Measurements from ENCODE around the gene C20orf144. TPM values are rescaled to one million over a fixed set of nuclear protein-coding genes. Genes with fewer than 3 reads are reported as not detected.

C20orf144 gene
- total RNA-seq, 4 donors from 2014 or later = 0.23 TPM; not detected in 3

DNA sequence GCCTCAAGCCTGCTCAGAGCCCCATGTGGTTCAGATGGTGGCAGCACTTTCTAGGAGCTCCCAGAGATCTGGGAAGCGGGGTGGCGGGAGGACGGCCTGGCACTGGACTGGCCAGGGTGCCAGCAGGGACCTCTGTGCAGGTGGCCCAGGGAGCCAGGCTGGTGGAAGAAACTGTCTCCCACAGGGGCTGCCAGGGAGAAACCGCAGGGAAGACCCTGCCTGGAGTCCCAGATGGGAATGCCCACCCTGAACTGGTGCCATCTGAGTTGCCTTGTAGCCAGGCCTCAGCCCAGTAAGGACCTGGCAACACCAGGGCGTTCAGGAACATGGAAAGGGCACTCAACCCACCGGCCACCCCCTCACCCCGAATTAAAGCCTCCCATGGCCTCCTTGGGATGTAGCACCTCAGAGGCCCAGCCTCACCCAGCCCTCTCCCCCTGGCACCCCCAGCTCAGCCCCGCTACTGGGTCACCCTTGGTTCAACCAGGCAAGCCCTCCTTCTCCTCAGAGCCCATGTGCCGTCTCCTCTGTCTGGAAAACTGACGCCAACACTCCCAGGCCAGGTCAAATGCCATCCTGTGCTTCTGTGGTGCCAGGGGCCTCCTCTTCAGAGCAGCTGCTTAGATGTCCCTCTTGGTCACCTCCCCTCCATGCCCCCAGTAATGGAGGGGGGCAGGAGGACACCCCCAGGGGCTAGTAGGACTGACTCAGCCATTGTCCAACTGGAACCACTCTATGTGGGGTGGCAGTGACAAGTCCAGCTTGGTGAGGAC lies 5.9 kb upstream of the C20orf144 start:
- Histone ChIP-seq H3K27me3 (no peaks in the 10 kb centered on the region), H3K27ac (replicated peaks in 1 of 4) (no peak overlapping the region), H3K4me3 (no peak overlapping the region), H3K36me3 (peaks cover 12 to 47% (median 38%) of the 10 kb centered on the region in 4 donors), H3K9me3 (no peaks in the 10 kb centered on the region), H3K4me1 (peaks cover 13 to 14% (median 14%) of the 10 kb centered on the region in 4 donors)
- DNase-seq (ENCODE audit: extremely low spot score) = no peak
- 90% methylated on average over 6 of the region's 10 CpGs for WGBS
- intact Hi-C loops (cut with DNase I) = no loop called here
- no peak for TF ChIP-seq POLR2AphosphoS5 (IDR thresholded peaks at IDR 0.05)
- TF ChIP-seq EP300 (IDR thresholded peaks at IDR 0.05) = no peak
- no peak for TF ChIP-seq POLR2A (IDR thresholded peaks at IDR 0.05; ENCODE audit: low read depth)
- TF ChIP-seq, protein P1, sequence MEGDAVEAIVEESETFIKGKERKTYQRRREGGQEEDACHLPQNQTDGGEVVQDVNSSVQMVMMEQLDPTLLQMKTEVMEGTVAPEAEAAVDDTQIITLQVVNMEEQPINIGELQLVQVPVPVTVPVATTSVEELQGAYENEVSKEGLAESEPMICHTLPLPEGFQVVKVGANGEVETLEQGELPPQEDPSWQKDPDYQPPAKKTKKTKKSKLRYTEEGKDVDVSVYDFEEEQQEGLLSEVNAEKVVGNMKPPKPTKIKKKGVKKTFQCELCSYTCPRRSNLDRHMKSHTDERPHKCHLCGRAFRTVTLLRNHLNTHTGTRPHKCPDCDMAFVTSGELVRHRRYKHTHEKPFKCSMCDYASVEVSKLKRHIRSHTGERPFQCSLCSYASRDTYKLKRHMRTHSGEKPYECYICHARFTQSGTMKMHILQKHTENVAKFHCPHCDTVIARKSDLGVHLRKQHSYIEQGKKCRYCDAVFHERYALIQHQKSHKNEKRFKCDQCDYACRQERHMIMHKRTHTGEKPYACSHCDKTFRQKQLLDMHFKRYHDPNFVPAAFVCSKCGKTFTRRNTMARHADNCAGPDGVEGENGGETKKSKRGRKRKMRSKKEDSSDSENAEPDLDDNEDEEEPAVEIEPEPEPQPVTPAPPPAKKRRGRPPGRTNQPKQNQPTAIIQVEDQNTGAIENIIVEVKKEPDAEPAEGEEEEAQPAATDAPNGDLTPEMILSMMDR (IDR thresholded peaks at IDR 0.05) = no peak

DNA sequence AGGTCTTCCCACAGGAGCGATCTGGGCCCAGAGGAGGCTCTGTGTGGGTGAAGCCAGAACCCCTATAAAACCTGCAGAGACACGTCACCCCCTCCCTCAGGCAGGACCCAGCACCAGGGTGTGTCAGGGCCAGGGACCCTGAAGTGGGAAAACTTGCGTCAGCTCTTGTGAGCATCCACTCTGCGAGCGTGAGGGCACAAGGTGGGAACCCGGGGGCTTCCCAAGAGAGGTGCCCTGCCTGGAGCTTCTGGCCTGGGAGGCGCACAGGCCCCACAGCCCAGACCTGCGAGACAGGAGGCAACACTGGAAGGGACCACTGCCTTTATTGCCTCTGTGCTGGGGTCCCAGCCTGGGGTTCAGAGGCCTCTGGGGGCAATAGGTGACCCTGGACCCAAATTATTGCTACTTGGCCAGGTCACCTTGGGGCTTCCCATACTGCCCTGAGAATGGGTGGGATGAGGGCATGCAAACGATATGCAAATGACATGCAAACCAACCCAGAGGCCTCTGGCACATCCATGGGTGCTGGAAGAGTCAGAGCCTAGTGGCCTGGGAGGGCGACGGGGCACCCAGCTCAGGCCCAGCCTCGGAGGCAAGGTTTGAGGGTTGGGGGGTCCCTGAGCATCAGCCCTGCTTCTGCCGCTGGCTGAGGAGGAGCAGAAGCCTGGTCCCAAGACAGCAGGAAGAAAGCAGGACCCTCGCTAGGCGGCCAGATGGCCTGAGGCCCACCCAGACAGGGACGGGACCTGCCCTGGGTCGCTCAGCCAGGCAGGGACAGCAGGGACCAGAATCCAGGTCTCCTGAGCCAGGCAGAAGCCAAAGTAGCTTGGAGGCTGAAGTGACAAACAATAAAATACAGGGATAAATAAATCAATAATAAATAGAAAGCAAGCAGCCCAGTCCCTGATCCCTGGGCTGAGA lies 5.1 kb upstream of the C20orf144 start:
- no peaks in the 10 kb centered on the region for H3K9me3 ChIP-seq
- no peak for DNase-seq (ENCODE audit: extremely low spot score)
- intact Hi-C loops (cut with DNase I) = no loop called here
- no peak for TF ChIP-seq POLR2AphosphoS5 (IDR thresholded peaks at IDR 0.05)
- TF ChIP-seq POLR2A (IDR thresholded peaks at IDR 0.05; ENCODE audit: low read depth) = no peak
- TF ChIP-seq, protein P1 (IDR thresholded peaks at IDR 0.05) = no peak
- no peak for TF ChIP-seq EP300 (IDR thresholded peaks at IDR 0.05)
- H3K4me3 ChIP-seq = no peak overlapping the region
- H3K4me1 ChIP-seq = peaks cover 13 to 14% (median 14%) of the 10 kb centered on the region in 4 donors
- WGBS = 91% methylated on average over 16 of the region's 17 CpGs
- peaks cover 12 to 47% (median 38%) of the 10 kb centered on the region in 4 donors for H3K36me3 ChIP-seq
- H3K27ac ChIP-seq (replicated peaks in 1 of 4) = no peak overlapping the region
- H3K27me3 ChIP-seq = no peaks in the 10 kb centered on the region

DNA sequence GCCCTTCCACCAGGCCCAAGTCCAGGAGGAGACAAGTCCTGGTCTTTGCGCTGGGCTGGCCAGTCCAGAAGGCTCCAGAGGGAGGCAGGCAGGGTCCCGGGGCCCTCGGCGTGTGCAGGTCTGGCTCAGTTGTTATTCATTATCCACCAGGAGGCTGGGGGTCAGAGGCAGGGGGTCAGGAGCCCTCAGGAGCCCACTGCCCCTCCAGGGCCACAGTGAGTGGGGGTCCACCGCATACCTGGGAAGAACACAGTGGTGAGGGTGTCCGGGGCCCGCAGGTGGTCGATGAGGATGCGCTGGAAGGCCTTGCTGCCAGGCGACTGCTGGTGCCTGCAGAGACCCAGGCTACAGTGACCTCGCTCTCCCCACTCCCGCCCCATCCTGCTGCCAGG lies 4.4 kb upstream of the C20orf144 start:
- H3K36me3 ChIP-seq = peaks cover 12 to 47% (median 38%) of the 10 kb centered on the region in 4 donors
- H3K27ac ChIP-seq (replicated peaks in 1 of 4) = no peak overlapping the region
- H3K27me3 ChIP-seq = no peaks in the 10 kb centered on the region
- peaks cover 14 to 16% (median 15%) of the 10 kb centered on the region in 4 donors for H3K4me1 ChIP-seq
- DNase-seq (ENCODE audit: extremely low spot score) = no peak
- intact Hi-C loops (cut with DNase I) = no loop called here
- 88% methylated on average over 12 of the region's 12 CpGs for WGBS
- H3K9me3 ChIP-seq = no peaks in the 10 kb centered on the region
- H3K4me3 ChIP-seq = no peak overlapping the region
- TF ChIP-seq, protein P1 (IDR thresholded peaks at IDR 0.05) = no peak
- TF ChIP-seq EP300 (IDR thresholded peaks at IDR 0.05) (no peak), POLR2A (IDR thresholded peaks at IDR 0.05; ENCODE audit: low read depth) (no peak), POLR2AphosphoS5 (IDR thresholded peaks at IDR 0.05) (no peak)

DNA sequence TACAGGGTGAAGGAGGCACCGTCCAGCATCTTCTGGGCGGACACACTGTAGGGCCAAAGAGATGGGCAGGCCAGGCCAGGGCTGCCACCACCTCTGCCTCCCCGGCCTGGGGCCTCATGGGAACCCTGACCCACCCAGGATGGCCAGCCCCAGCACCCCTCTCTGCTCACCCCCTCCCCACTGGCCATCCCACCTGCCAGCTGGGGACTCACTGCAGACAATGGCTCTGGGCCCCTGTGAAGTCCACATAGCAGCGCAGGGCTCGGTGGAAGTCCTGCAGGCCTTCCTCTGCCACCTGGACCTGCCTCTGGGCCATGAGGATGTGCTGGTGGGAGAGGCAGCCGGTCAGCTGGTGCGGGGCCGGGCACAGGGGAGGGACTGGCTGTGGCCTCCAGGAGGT lies 3.6 kb upstream of the C20orf144 start:
- no peak overlapping the region for H3K4me3 ChIP-seq
- H3K4me1 ChIP-seq = peaks cover 12 to 16% (median 14%) of the 10 kb centered on the region in 4 donors
- no peak for TF ChIP-seq POLR2A (IDR thresholded peaks at IDR 0.05; ENCODE audit: low read depth)
- TF ChIP-seq POLR2AphosphoS5 (IDR thresholded peaks at IDR 0.05) = no peak
- TF ChIP-seq EP300 (IDR thresholded peaks at IDR 0.05) = no peak
- TF ChIP-seq, protein P1 (IDR thresholded peaks at IDR 0.05) = no peak
- peaks cover 12 to 47% (median 38%) of the 10 kb centered on the region in 4 donors for H3K36me3 ChIP-seq
- no peaks in the 10 kb centered on the region for H3K9me3 ChIP-seq
- H3K27ac ChIP-seq (replicated peaks in 1 of 4) = no peak overlapping the region
- no peaks in the 10 kb centered on the region for H3K27me3 ChIP-seq
- WGBS = 90% methylated on average over 8 of the region's 8 CpGs
- DNase-seq (ENCODE audit: extremely low spot score) = no peak
- intact Hi-C loops (cut with DNase I) = no loop called here

Measured in esophagus muscularis mucosa (tissue), 4 donors.